Effector CD8-positive, alpha-beta T cell (primary cell): ENCODE results near the gene DEDD.

ENCODE experiments used
- DNase-seq: peaks from one replicate; lab custom pipeline; 2025; lab: John Stamatoyannopoulos, UW

The DEDD gene

GRCh38 chr1:161092621-161093028 is 39.8 kb downstream of the DEDD start:
- DNase-seq = no peak

- DNase-seq = no peak
Observed at GRCh38 chr1:161091796-161092507, 40.5 kb downstream of the DEDD start.

- no peak for DNase-seq
Observed at GRCh38 chr1:161091093-161091492, 41.4 kb downstream of the DEDD start.

- DNase-seq = no peak
Observed at GRCh38 chr1:161090617-161091016, 41.9 kb downstream of the DEDD start.

- no peak for DNase-seq
Observed at GRCh38 chr1:161089938-161090337, 42.5 kb downstream of the DEDD start.

GRCh38 chr1:161089251-161089924 is 43.1 kb downstream of the DEDD start, which contains the start of gene NECTIN4:
Gene NECTIN4 (minus strand): TSS chr1:161089558. CDS start chr1:161089296, 262 bp downstream.
- DNase-seq = no peak

- no peak for DNase-seq
Observed at GRCh38 chr1:161088587-161089110, 43.8 kb downstream of the DEDD start.

- no peak for DNase-seq
Observed at GRCh38 chr1:161086457-161086856, 46.0 kb downstream of the DEDD start.

- DNase-seq = no peak
Observed at GRCh38 chr1:161085165-161085564, 47.3 kb downstream of the DEDD start.

GRCh38 chr1:161084597-161084988 is 47.9 kb downstream of the DEDD start:
- DNase-seq = no peak

- no peak for DNase-seq
Observed at GRCh38 chr1:161083748-161084596, 48.5 kb downstream of the DEDD start.

- no peak for DNase-seq
Observed at GRCh38 chr1:161082996-161083747, 49.3 kb downstream of the DEDD start.

GRCh38 chr1:161082483-161082882 is 50.0 kb downstream of the DEDD start:
- no peak for DNase-seq

GRCh38 chr1:161081519-161081918 is 50.9 kb downstream of the DEDD start:
- DNase-seq = no peak

- DNase-seq = no peak
Observed at GRCh38 chr1:161080441-161081405, 51.7 kb downstream of the DEDD start.

GRCh38 chr1:161079436-161080110 is 52.9 kb downstream of the DEDD start:
- no peak for DNase-seq

- no peak for DNase-seq
Observed at GRCh38 chr1:161077426-161077825, 55.0 kb downstream of the DEDD start.

- no peak for DNase-seq
Observed at GRCh38 chr1:161076410-161076809, 56.1 kb downstream of the DEDD start.

GRCh38 chr1:161074676-161075368 is 57.6 kb downstream of the DEDD start:
- no peak for DNase-seq
